GM20431 (cell line): ENCODE results near the gene NCAM1.

ENCODE experiments used
- in situ Hi-C: fragments of 300-500 bp; cut with MseI, MboI; formaldehyde crosslinking; loops from one replicate; pipeline ENCODE4 v1.15.0; 2020; ENCODE audit warnings: low sequenced_read_pairs; ENCODE audit not compliant: unreplicated experiment

The NCAM1 gene

DNA sequence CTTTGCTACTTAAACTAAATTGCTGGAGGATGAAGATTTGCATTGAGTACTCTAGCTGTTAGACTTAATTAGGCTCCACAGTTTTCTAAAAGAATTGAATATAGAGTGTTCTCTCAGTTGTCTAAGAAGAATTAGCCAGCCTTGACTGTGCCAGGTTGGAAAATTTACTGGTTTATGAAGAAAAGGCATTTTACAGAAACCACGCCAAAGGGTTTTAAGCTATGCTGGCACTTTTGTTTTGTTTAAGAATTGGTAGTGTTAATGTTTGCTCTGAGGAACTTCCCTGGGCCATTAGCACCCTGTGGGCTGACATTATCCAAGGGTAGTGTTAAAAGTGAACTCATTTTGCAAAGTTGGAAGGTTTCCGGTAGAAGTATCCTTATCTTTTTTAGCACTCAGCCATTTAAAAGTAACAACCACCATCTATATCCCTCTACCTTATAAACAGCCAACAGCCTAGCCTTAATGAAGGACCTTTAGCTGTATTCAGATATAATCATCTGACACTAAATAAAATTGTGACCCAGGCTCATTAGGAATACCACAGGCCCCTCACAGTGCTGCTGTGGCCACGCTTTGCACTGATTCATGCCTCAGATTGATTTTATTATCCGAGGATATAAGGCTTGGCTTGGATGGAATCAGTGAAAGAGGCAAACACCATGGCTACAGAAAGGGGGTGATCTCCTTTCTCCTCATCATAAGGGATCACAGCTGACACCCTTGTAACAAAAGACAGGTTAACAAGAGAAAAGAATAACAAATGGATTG is 158.9 kb downstream of the NCAM1 start:
- in situ Hi-C loops, result no loop called here

GRCh38 chr11:113121746-113122145 is 160.5 kb downstream of the NCAM1 start:
- in situ Hi-C loops, result no loop called here

DNA sequence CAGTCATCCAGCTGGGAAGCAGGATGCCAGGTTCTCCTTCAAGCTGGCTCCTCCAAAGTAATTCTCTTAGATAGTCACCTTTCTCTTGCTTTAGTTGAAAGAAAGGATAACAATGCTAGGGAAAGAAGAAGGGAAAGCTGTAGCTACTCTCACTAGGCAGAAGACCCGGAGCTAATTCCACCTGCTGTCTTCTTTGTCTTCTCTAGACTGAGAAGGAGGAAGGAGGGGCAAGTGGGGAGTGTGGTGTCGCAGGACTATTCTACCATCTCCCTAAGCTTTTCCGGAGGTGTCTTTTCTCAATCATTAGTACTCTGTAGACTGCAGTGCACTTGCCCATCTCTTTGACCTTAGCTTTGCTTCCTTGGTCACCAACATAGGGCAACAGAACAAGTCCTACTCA is 162.8 kb downstream of the NCAM1 start:
- in situ Hi-C loops, result no loop called here

DNA sequence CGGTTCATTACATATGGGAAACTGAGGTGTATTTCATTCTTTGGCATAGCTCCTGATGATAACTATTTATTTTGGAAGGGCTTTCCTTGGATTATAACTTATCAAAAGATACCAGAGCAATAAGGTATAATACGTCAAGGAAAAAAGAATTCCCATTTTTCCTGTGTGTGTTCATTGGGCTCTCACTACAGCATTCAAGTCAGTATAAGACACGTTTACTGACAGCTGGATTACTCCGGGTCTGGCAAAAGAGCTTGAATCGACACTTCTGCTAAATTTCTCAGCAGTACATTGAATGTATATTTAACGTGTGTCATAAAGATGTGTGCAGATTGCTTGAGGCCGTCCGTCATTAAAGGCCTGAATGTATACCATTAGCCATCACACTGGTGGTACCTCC is 163.4 kb downstream of the NCAM1 start:
- in situ Hi-C loops, result no loop called here

DNA sequence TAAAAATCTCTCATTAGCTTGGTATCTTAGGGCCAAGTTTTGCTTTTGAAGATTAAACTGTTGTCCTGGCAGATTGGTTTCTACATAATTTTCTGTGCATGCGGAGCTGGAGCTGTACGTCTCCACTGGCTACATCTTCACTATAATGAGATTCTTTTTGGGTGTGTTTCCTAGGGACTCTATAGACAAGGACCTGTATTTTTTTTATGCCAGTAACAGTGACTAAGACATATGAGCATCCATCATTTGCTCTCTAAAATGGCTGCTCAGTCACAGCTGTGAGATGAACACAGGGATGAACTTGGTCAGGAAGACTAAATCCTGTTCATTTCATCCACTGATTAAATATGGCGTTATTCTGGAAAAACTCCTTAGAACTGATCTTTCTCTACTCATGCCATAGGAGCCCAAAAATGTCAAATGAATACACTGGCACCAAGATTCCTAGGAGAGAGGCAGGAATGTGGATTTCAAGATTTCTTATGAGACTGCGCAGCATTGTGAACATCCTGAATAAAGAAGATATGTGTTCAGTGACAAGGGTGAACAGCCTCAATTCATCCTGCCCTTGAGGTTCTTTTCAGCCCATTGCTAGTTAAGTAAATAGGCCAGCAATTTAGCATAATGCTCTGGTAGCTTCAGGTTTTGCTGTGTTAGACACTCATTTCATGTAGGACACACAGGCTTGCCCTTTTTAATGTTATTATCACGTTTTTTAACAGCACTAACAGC is 168.2 kb downstream of the NCAM1 start:
- in situ Hi-C loops, result no loop called here

GRCh38 chr11:113131036-113131775 is 170.0 kb downstream of the NCAM1 start:
- in situ Hi-C loops, result no loop called here

DNA sequence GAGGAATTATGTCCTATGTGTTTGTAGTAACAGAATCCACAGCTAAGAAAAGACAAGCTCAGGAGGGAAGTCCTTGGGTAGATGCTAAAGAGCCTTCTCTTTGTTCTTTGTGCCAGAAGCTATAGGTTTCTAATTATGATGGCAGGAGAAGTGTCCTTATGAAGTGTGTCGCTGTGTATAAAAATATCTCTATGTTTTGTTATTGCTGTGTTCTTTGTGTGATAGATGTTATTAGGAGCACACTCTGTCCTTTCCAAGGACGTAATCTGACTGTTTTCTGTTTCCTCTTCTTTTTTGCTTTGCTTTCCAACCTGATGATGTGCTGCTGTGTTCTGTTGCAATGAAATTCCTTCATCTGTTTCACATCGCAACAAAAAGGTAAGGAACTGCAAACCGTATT is 171.9 kb downstream of the NCAM1 start:
- in situ Hi-C loops, result no loop called here

GRCh38 chr11:113134626-113135025 is 173.4 kb downstream of the NCAM1 start:
- in situ Hi-C loops, result no loop called here

DNA sequence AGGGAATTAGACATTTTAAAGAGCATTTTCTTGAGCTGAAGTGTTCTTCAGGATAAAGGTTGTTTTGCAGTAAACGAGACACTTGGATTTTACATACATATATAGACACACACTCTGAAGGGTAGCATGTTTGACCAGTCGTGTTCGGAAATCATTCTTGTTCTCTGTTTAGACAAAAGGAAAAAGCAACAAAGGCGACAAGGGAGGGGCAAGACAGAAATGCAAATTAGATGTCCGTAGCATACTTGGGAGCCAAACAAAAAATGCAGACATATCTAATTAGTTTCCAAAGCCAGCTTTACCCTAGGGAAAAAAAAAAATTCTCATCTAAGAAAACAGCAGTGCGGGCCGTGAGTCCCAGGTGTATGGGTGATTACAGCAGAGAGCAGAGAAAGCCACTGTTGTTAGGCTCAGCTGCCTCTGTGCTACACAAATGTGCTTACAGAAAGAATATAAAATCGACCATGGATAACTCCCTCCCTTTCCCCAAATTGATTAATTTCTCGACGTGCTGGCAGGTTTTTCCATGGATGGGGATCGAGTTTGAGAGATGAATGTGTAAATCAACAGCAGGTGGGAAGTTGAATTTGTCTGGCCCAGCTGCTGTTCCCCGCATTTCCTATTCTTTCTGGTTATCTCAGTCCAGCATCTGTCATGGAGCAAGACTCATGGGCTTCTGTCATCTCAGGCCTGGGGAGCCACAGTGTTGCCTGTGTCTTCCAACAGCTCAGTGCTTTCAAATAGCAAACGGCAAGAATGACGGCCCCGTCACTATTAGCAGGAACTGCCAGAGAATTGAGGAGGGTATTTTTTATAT is 176.7 kb downstream of the NCAM1 start:
- in situ Hi-C loops, result no loop called here

- in situ Hi-C loops, result no loop called here
These were observed 177.5 kb downstream of the NCAM1 start for GRCh38 chr11:113138731-113139130.

DNA sequence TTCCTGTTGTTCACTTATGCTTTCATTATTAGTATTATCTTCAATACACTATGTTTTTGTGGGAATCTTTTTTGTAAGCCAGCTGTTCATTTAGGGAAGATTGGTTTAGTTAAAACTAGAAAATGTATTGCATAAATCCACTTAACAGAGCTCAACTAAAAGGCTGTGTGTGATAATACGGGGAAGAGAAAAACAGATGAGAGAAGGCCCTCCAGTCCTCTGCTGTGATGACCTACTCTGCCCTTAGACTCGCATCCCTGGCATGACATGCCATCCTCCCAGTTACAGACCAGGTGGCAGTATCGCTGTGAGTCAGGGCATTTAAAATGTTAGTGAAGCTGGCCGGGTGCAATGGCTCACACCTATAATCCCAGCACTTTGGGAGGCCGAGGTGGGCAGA is 179.8 kb downstream of the NCAM1 start:
- in situ Hi-C loops, result no loop called here

DNA sequence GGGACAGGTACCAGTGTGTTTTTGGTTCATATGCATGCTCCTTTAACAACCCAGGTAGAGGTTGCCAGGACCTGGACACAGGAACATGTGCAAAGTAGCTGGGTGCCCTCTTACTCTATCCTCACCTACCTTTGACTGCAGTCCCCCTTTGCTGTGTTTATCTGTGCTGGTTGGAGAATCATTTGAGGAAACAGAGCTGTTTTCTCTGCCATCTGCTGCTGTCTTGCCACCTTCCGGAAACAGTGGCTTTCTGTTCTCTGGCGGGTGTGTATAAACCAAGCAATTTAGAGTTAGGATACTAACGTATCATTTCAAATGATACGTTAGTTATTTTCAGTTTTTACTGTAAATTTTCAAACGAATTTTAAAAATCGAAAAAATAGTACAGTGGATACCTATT is 181.3 kb downstream of the NCAM1 start:
- in situ Hi-C loops, result no loop called here

DNA sequence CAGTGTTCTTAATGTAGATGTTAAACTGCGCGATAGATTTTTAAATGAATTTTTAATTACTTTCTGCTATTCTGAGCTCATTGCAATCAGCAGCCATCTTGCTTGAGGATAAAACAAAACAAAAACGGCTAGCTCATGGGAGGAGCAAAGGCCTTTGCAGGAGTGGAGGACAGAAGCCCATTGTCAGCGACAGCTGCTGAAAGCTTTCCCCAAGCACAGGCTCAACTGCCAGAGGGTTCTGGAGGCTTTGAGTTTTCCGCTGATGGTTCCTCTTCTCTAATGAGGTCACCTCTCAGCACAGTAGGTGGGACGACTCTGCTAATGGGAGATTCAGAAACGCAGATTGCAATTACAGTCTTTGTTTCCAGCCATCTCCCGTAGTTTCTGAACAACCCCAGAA is 186.0 kb downstream of the NCAM1 start:
- in situ Hi-C loops, result no loop called here

DNA sequence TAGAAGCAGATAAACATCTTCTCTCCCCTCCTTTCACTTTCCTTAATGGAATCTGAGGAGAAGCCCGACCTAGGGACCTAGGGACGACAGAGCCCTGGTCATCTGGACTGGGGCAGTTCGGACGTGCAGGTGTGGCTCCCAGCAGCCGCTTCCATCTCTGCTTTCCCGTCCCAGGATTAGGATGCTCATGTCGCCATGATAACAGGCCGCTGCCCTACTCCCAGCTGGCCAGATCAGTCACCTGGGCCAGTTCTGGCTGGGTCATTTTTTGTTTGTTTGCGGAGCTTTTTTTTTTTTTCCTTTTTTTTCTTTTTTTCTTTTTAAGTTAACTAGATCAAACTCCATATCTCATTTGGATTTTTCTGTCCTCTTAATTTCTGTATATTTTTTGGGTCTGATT is 186.9 kb downstream of the NCAM1 start:
- in situ Hi-C loops, result no loop called here

DNA sequence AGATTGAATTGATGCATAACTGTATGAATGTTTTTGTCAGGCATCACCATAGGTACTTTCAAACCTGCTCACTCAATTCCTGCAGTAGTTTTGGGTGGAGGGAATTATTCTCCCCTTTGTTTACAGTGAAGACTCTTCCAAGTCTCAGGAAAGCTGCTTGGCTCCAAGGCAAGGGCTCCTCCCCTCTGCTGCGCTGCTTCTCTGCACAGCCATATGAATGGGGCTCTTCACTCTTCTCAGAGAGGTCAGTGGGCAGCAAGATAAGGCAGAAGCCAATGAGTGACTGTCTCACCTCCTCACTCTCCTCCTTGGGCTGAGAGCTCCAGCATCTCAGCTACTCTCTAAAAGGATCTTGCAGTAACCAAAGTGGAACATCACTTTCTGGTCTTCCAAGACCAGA is 187.4 kb downstream of the NCAM1 start:
- in situ Hi-C loops, result no loop called here

GRCh38 chr11:113151521-113151920 is 190.3 kb downstream of the NCAM1 start:
- in situ Hi-C loops, result no loop called here

DNA sequence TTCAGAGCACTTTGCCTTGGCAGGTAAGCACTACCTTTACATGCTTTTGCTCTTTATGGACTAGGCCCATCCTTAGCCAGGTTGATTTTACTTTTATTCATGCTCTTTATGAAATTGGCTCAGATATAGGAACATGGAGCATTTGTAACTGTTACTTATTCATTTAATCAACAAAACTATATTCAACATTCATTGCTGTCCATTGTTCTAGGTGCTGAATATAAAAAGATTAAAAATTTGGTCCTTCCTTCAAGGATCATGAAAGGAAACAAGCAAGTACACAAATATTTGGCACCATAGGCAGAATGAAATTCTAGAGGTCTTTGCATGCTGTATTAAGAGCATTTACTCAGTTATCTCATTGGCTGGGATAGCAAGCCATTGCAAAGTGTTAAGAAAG is 191.3 kb downstream of the NCAM1 start:
- in situ Hi-C loops, result no loop called here

DNA sequence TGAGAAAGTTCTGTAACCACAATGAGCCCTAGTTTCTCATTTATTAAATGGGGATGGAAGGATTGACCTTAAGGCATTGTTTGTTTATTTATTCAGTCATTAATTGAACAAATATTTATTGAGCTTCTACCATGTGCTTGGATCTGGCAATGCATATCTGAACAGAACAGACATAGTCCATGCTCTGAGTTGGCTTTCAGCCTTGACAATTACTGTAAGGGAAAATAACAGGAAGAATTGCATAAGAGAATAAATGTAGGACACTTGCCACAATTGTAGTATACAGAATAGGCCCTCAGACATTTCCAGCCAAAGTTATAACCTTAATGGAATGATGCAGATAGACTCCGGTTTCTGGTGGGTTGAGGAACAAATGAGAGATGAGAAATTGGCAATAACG is 192.6 kb downstream of the NCAM1 start:
- in situ Hi-C loops, result no loop called here

GRCh38 chr11:113159988-113160807 is 199.0 kb downstream of the NCAM1 start:
- in situ Hi-C loops, result no loop called here

DNA sequence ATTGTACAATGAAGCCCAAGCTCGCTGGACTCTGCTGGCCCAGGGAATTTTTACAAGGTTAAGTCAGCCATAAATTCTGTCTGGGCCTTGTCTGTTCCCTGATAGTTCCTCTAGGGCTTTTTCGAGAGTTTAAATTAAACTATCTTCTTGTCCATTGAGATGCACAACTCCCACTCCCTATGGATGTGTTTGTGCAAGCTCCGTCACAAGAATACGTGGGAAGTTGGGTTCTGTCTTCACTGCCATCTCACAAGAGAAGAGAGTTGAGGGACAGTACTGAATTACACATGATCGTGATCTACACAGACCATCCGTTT is 199.5 kb downstream of the NCAM1 start:
- in situ Hi-C loops, result no loop called here
